Measurements from ENCODE around the gene INS. TPM values are rescaled to one million over a fixed set of nuclear protein-coding genes. Genes with fewer than 3 reads are reported as not detected.
A peak's percentile ranks its signal among the peaks of the same experiment; 100 is the strongest.

Gene INS
- total RNA-seq, 2 experiments from 2014 or later = not detected

DNA sequence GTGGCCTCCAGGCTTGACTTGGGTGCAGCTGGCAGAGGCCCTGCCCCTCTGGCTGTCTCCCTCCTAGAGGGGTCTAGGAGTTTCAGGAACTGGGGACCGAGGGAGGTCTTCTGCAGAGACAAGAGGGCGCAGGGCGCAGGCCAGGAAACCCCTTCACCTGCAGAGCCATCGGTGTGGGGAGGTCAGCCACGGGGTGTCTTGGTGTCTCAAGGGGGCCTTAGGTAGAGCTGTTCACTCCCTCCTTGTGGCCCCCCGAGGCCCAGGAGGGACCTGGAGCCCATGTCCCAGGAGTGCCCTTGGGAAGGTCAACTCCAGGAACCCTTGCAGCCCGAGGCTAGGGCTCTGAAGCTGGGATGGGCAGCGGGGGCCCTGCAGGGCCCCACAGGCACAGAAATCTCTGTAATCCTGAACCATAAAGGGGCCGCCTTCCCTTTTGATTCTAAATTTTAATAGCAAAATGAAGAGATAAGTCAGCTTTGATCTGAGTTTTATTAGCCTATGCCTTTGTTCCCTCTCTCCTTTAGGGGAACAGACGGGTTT is 42.0 kb upstream of the INS start:
- no peaks in the 10 kb centered on the region for H3K27me3 Mint-ChIP-seq
- POLR2A ChIA-PET = interaction anchor here (0.6 kb wide), 1 partner anchor 76 kb away, joined by 5 read pairs; no protein-coding TSS in a partner anchor
- H3K36me3 Mint-ChIP-seq (ENCODE audit: low read depth) = no peaks in the 10 kb centered on the region
- CTCF ChIA-PET = no interaction called here
- H3K4me1 Mint-ChIP-seq = no peaks in the 10 kb centered on the region
- H3K4me3 Mint-ChIP-seq = no peak overlapping the region
- no peak overlapping the region for H3K27ac Mint-ChIP-seq
- H3K9me3 Mint-ChIP-seq = no peaks in the 10 kb centered on the region
- no peak for DNase-seq

DNA sequence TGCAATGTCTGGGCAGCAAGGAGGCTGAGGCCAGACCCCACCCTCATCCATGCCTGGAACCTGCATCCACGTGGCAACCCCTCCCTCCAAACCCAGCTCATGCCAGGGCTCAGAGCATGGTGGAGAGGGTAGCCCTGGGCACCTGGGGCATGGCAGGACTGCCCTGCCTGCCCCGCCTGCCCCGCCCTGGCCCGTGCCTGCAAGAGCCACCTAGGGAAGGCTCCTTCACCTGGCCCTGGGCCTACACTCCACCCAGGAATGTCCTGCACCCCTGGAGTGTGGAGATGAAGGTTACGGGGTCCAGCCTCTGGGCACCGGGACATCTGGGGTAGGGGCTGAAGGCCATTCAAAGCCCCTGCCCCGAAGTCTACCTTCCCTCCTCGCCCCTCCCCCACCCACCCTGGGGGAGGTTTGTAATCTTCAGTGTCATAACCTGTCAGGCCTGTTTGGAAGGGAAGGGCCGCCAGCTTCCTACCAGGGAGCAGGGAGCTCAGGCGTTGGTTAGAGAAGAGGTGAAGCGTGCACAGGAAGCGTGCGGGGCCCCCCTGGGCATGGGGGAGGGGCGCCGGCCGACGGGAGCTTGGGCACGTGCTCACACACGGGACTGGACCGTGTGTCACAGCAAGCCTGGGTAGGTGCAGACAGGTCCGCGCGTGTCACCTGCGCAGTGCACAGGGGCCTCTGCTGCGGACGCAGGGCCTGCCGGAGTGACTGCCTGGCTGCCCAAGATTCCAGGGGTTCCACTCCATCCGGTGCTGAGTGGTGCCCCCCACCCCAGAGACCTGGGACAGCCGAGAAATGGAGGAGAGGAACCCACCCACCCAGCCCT is 41.3 kb upstream of the INS start:
- Mint-ChIP-seq H3K9me3 (no peaks in the 10 kb centered on the region), H3K4me1 (no peaks in the 10 kb centered on the region), H3K27ac (no peak overlapping the region), H3K36me3 (ENCODE audit: low read depth) (no peaks in the 10 kb centered on the region), H3K4me3 (no peak overlapping the region), H3K27me3 (no peaks in the 10 kb centered on the region)
- DNase-seq = no peak
- CTCF ChIA-PET = interaction anchor here (0.9 kb wide), 1 partner anchor 217 kb away, joined by 4 read pairs; no protein-coding TSS in a partner anchor
- POLR2A ChIA-PET = interaction anchor here (0.6 kb wide), 1 partner anchor 77 kb away, joined by 5 read pairs; no protein-coding TSS in a partner anchor

DNA sequence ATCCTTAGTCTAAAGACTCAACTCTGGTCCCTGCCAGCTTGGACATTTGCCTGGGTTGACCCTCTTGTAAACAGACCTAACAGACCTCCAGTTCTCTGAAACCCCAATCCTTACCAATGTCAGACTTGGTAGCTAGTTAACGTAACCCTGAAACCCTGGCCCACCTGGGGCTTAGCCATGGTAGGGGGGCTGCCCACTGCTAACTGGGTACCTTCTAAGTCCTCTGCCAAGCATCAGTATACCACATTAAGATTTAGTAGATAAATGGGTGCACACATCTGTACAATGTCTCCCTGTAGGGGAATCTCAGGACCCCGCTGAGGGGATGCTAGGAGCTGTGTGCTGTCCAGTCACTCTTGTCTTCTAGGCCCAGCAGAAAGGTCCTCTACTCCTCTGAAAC is 40.5 kb upstream of the INS start:
- no peaks in the 10 kb centered on the region for H3K9me3 Mint-ChIP-seq
- peaks cover 4% of the 10 kb centered on the region for H3K4me1 Mint-ChIP-seq
- H3K27ac Mint-ChIP-seq = no peak overlapping the region
- peaks cover 5% of the 10 kb centered on the region for H3K27me3 Mint-ChIP-seq
- POLR2A ChIA-PET = no interaction called here
- H3K4me3 Mint-ChIP-seq = no peak overlapping the region
- CTCF ChIA-PET = interaction anchor here (0.9 kb wide), 1 partner anchor 218 kb away, joined by 4 read pairs; no protein-coding TSS in a partner anchor
- no peaks in the 10 kb centered on the region for H3K36me3 Mint-ChIP-seq (ENCODE audit: low read depth)
- DNase-seq = no peak

DNA sequence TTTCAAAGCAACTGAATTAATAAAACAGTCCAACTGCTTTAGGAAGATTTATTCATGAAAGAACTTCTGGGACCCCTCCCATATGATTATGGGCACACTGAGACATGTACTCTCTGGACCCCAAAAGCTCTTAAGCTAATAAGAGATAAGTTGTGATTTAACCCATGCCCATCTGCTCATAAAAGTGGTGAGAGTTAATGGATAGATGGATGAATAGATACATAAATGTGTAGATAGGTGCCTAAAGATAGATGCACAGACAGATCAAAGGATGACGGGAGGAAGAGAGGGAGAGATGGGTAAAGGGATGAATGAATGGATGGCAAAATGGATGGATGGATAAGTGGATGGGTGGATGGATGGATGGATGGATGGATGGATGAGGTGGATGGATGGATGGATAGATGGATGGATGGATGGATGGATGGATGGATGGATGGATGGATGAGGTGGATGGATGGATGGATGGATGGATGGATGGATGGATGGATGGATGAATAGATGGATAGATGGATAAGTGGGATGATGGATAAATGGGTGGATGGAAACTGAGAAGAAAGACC is 40.0 kb upstream of the INS start:
- H3K36me3 Mint-ChIP-seq (ENCODE audit: low read depth) = no peaks in the 10 kb centered on the region
- no peak overlapping the region for H3K27ac Mint-ChIP-seq
- H3K27me3 Mint-ChIP-seq = peaks cover 8% of the 10 kb centered on the region
- H3K4me3 Mint-ChIP-seq = no peak overlapping the region
- CTCF ChIA-PET = interaction anchor here (1.0 kb wide), 1 partner anchor 219 kb away, joined by 4 read pairs; no protein-coding TSS in a partner anchor
- POLR2A ChIA-PET = no interaction called here
- no peak for DNase-seq
- H3K4me1 Mint-ChIP-seq = peaks cover 4% of the 10 kb centered on the region
- no peaks in the 10 kb centered on the region for H3K9me3 Mint-ChIP-seq

DNA sequence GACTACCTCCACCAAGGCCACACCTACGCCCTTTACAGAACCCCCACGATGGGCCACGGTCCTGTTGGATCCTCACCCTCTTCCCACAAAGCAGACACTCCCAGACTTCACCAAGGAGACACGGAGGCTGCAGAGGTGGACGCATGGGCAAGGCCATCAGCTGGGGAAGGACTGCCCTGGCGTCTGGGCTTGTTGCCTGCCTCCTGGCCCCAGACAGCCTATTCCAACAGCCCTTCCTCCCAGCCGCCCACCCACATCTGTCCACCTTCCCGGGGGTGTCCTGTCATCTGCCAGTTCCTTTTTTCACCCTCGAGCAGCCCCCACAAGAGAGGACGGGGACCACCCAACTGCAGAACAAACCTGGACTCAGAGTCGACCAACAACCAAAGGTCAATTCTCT is 39.5 kb upstream of the INS start:
- ChIA-PET POLR2A (no interaction called here), CTCF (interaction anchor here (1.0 kb wide), 1 partner anchor 219 kb away, joined by 4 read pairs; no protein-coding TSS in a partner anchor)
- H3K4me3 Mint-ChIP-seq = no peak overlapping the region

DNA sequence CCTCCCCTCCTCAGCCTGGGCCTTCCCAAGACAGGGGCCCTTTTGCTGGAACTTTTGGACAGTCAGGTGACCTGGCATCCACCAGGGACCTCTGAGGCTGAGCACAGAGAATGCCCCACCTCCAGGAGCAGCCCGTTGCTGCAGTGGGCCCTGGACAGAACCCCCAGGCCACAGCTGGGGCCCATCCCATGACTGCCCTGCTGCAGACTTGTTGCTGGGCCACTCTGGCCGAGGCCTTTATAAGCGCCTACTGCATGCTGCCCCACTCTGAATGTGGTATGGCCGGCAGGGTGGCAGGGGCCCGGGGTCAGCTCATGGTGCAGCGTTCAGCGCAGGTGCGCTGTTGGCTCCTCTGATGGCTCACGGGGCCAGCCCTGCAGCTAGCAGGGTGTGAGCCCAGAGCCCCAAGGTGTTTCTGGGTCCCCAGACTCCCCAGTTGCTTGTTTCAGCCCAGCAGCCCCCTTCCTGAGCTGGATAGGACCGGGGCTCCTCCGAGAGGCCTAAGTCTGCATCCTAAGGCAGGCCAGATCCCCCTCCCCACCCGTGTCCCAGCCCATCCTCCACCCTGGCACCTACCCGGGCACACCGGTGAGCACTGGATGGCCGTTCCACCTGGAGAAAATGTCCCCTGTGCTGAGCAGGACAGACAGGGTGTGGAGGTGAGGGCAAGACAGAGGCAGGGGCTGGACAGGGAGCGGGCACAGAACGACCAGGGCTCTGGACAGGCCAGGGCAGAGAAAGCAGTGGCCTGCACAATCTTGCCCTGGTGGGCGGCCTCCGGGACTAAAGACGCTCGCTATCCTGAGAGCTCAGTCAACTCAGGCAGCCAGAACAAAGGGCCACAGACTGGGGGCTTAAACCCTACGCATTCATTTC is 38.7 kb upstream of the INS start:
- no peak for DNase-seq
- POLR2A ChIA-PET = no interaction called here
- Mint-ChIP-seq H3K36me3 (ENCODE audit: low read depth) (no peaks in the 10 kb centered on the region), H3K27me3 (peaks cover 8% of the 10 kb centered on the region), H3K4me1 (peaks cover 4% of the 10 kb centered on the region), H3K4me3 (no peak overlapping the region), H3K9me3 (no peaks in the 10 kb centered on the region), H3K27ac (no peak overlapping the region)
- CTCF ChIA-PET = interaction anchor here (1.0 to 2.4 kb wide), 4 partner anchors 75 to 220 kb away, joined by 4 to 22 read pairs (median 7); no protein-coding TSS in a partner anchor

More for the DNA sequence above, 39.5 kb upstream of the INS start:
- H3K9me3 Mint-ChIP-seq = no peaks in the 10 kb centered on the region
- H3K27ac Mint-ChIP-seq = no peak overlapping the region
- H3K36me3 Mint-ChIP-seq (ENCODE audit: low read depth) = no peaks in the 10 kb centered on the region
- no peak for DNase-seq
- peaks cover 8% of the 10 kb centered on the region for H3K27me3 Mint-ChIP-seq
- peaks cover 4% of the 10 kb centered on the region for H3K4me1 Mint-ChIP-seq

DNA sequence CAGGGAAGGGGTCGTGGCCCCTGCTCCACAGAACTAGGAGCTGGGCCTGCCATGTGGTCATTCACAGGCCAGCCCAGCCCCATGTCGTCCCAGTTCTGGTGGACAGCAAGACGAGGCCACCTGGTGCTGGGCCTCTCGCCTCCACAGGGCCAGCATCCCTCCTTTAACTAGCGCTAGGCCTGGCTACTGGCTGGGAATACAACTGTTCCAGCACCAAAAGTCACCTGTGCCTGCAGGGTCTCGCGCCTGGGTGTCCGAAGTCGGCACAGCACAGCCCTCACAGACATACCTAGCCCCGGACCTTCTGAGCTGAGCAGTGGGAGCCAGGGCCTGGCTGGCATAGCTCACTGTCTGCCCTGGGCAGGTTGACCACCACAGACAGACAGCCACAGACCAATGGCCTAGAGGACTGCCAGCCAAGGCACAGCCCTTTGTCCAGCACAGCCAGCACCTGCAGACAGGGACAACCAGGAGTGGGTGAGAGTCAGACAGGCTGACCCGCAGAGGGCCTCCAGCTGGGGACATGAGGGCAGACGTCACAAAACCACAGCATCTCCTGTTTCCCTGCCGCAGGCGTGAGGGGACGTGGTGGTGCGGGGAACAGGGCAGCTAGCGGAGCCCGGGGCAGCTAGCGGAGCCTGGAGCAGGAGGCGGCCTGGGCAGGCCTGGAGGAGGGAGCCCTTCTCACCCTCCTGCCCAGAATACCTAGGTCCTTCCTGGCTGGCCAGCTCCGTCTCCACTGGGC is 37.8 kb upstream of the INS start:
- Mint-ChIP-seq H3K4me1 (peaks cover 4% of the 10 kb centered on the region), H3K4me3 (no peak overlapping the region), H3K27me3 (peaks cover 8% of the 10 kb centered on the region), H3K36me3 (ENCODE audit: low read depth) (no peaks in the 10 kb centered on the region), H3K27ac (no peak overlapping the region), H3K9me3 (no peaks in the 10 kb centered on the region)
- POLR2A ChIA-PET = no interaction called here
- CTCF ChIA-PET = interaction anchor here (1.1 to 2.4 kb wide), 3 partner anchors 76 to 221 kb away, joined by 4 to 22 read pairs (median 10); no protein-coding TSS in a partner anchor
- no peak for DNase-seq

DNA sequence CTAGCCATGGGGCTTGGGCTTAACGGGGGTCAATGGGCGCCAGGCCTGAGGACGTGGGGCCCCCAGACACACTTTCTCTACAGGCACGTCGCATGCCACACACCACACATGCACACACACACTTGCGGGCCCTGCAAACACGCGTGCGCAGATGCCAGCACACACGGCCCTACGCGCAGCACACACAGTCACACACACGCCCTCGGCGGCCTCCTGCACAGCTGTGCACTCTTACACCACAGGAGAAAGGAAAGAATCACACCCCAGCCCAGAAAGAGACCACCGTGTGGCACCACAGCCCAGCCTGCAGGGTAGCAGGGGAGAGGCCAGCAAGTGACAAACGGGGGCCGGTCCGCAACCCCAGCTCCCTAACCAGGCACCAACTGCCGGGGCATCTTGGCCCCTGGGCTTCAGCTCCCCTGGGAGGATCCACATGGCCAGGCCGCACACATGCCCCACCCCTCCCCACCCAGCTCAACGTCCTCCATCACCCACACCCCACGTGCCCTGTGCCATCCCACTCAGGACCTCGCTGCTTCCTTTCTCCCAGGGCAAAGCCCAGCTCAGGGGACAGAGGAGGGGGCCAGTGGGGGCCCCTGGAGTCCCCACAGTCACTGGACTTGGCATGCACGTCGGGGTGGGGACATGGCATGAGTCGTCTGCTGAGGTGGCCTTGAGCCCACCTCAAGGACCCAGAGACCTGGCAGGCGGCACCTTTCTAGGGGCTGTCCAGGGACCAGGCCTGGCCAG is 36.9 kb upstream of the INS start:
- H3K9me3 Mint-ChIP-seq = no peaks in the 10 kb centered on the region
- POLR2A ChIA-PET = no interaction called here
- H3K27me3 Mint-ChIP-seq = peaks cover 8% of the 10 kb centered on the region
- no peaks in the 10 kb centered on the region for H3K36me3 Mint-ChIP-seq (ENCODE audit: low read depth)
- peaks cover 4% of the 10 kb centered on the region for H3K4me1 Mint-ChIP-seq
- H3K27ac Mint-ChIP-seq = no peak overlapping the region
- CTCF ChIA-PET = interaction anchor here (1.0 to 2.4 kb wide), 4 partner anchors 12 to 222 kb away, joined by 3 to 22 read pairs (median 8); no protein-coding TSS in a partner anchor
- H3K4me3 Mint-ChIP-seq = no peak overlapping the region
- no peak for DNase-seq

DNA sequence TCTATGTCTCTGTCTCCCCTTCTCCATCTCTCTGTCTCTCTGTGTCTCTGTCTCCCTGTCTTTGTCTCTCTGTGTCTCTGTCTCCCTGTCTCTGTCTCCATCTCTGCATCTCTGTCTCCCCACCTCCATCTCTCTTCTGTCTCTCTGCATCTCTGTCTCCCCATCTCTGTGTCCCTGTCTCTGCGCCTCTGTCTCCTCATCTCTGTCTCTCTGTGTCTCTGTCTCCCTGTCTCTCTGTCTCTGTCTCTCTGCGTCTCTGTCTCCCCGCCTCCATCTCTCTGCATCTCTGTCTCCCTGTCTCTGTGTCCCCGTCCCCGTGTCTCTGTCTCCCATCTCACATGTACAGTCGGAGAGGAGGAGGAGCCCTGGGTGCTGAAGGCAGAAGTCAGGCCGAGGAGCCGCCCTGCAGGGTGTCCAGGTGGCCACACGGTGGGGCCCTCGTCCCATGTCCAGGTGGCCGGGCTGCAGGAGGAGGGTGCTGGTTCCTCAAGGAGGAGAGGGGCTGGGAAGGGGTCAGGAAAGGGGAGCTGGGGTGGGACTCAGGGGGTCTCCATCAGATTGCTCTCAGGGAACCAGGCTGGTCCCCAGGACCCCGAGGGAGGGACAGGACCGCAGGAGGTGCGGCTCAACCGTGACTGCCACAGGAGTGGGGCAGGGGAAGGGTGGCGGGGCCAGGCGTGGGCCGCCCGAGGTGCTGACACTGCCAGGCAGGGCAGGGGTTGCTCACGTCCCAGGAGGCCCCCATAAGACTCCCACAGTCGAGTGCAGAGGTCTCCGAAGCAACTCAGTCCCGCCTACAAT is 36.2 kb upstream of the INS start:
- POLR2A ChIA-PET = no interaction called here
- Mint-ChIP-seq H3K36me3 (ENCODE audit: low read depth) (no peaks in the 10 kb centered on the region), H3K4me3 (no peak overlapping the region)

DNA sequence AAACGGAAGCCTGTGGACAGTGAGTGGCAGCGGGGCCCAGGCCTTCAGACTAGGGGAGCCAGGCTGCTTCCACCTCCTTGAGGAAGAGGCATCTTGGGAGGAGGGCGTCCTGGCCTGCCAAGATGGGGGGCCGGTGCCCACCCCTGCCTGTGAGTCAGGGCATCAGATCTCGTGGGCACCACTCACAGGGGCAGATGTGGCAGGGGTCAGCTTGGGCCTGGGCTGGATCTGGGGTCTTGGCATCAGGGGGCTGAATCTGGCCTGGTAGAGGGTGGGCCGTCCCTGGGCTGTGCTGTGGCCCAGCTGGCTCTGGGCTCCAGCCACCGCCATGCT is 34.7 kb upstream of the INS start:
- ChIA-PET CTCF (interaction anchor here (1.0 to 3.9 kb wide), 2 partner anchors 110 to 213 kb away, joined by 3 to 18 read pairs; no protein-coding TSS in a partner anchor), POLR2A (no interaction called here)
- Mint-ChIP-seq H3K27me3 (peaks cover 10% of the 10 kb centered on the region), H3K9me3 (no peaks in the 10 kb centered on the region), H3K27ac (no peak overlapping the region), H3K36me3 (ENCODE audit: low read depth) (no peaks in the 10 kb centered on the region), H3K4me3 (no peak overlapping the region), H3K4me1 (peaks cover 6% of the 10 kb centered on the region)
- no peak for DNase-seq

More for the DNA sequence above, 36.2 kb upstream of the INS start:
- peaks cover 4% of the 10 kb centered on the region for H3K4me1 Mint-ChIP-seq
- peaks cover 8% of the 10 kb centered on the region for H3K27me3 Mint-ChIP-seq
- H3K9me3 Mint-ChIP-seq = no peaks in the 10 kb centered on the region
- CTCF ChIA-PET = interaction anchor here (1.0 to 2.3 kb wide), 3 partner anchors 11 to 223 kb away, joined by 3 to 22 read pairs (median 5); no protein-coding TSS in a partner anchor
- H3K27ac Mint-ChIP-seq = no peak overlapping the region
- DNase-seq = peak; percentile 80

Measured in activated CD4-positive, alpha-beta T cell treated with anti-CD3 and anti-CD28 coated beads, Interleukin-2, amount 10 ng/mL, durations not matched to agents 7 days and 5 days (primary cell).